ENCODE results near the gene PIP5K1B.

DNA sequence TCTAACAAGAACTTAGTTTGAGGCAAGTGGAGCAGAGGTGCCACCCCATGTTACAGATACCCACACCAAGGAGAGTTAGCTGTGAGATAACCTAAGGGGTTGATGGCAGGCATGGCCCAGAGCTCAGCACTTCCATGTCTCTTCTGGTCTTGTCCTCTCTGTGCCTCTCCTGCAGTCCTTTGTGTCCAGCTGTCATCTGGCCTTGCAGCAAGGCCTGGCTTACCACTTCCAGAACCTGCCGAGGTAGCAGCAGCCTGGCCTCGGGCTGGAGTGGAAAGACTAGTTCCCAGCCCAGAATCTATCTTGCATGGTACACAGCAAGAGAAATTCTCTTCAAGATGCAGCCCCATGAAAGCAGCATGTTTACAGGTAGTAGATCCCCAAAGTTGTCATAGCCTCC, 41.5 kb downstream of the PIP5K1B start:
- TF ChIP-seq, protein P1, sequence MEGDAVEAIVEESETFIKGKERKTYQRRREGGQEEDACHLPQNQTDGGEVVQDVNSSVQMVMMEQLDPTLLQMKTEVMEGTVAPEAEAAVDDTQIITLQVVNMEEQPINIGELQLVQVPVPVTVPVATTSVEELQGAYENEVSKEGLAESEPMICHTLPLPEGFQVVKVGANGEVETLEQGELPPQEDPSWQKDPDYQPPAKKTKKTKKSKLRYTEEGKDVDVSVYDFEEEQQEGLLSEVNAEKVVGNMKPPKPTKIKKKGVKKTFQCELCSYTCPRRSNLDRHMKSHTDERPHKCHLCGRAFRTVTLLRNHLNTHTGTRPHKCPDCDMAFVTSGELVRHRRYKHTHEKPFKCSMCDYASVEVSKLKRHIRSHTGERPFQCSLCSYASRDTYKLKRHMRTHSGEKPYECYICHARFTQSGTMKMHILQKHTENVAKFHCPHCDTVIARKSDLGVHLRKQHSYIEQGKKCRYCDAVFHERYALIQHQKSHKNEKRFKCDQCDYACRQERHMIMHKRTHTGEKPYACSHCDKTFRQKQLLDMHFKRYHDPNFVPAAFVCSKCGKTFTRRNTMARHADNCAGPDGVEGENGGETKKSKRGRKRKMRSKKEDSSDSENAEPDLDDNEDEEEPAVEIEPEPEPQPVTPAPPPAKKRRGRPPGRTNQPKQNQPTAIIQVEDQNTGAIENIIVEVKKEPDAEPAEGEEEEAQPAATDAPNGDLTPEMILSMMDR (IDR thresholded peaks at IDR 0.05) = no peak
- no peak for TF ChIP-seq POLR2A (IDR thresholded peaks at IDR 0.05)

Measured in uterus (tissue), 2 donors.